Body of pancreas (tissue), 4 donors: Measurements from ENCODE around the gene SKP1. TPM values are rescaled to one million over a fixed set of nuclear protein-coding genes. Genes with fewer than 3 reads are reported as not detected.
"Not testable (repeated sequence)": the region's sequence is repeated elsewhere in the genome, so short reads cannot be mapped to it uniquely, and the experiment has no call there.

ENCODE experiments used
- ATAC-seq: fragments of 150-250 bp; one replicate; pipeline ENCODE4 v1.9.1; 2016
- DNase-seq, 4 donors: peaks; one replicate each; pipeline ENCODE4 v3.0.0-alpha.2; 2019
- H3K27ac ChIP-seq, 4 donors: fragments of 200-600 bp; sonication (generic); 1 replicate in 3 of 4; 2 replicates in 1 of 4; pipeline versions ENCODE4 v1.5.1 to v1.6.1; 2016 to 2019; ENCODE audit warnings: mild to moderate bottlenecking in 1 of 4, mixed read lengths in 1 of 4, moderate library complexity in 1 of 4
- H3K27me3 ChIP-seq, 2 donors: fragments of 200-600 bp; sonication (generic); one replicate each; pipeline ENCODE4 v1.6.0; 2016; ENCODE audit warnings: mild to moderate bottlenecking in 1 of 2
- H3K36me3 ChIP-seq, 2 donors: fragments of 200-600 bp; sonication (generic); replicated peaks in 1 of 2; 2 replicates each; pipeline ENCODE4 v1.5.1; 2016; ENCODE audit warnings: low read depth in 2 of 2; ENCODE audit not compliant: insufficient read depth in 1 of 2
- H3K4me1 ChIP-seq: fragments of 200-600 bp; sonication (generic); one replicate; pipeline ENCODE4 v1.6.0; 2016
- H3K4me3 ChIP-seq, 2 donors: fragments of 200-600 bp; sonication (generic); 1 replicate in 1 of 2; 2 replicates in 1 of 2; pipeline ENCODE4 v1.5.1; 2016 to 2019
- H3K9me3 ChIP-seq, 3 donors: fragments of 200-600 bp; sonication (generic); 1 replicate in 2 of 3; 2 replicates in 1 of 3; pipeline ENCODE4 v1.5.1; 2016
- CTCF ChIP-seq, 7 experiments: fragments of 450-650 bp in 4 of 7; fragments of 200-600 bp in 3 of 7; sonication (generic) in 3 of 7; IDR thresholded peaks; one replicate each; pipeline ENCODE4 v1.5.1; 2016 to 2019; ENCODE audit warnings: antibody characterized with exemption in 7 of 7
- POLR2A ChIP-seq, 3 donors: fragments of 450-650 bp; IDR thresholded peaks; one replicate each; pipeline ENCODE4 v1.6.1; 2016; ENCODE audit warnings: antibody characterized with exemption in 3 of 3, mild to moderate bottlenecking in 2 of 3
- WGBS, 2 donors: methylation state at CpG; one replicate each; pipeline ENCODE4 v1.1.5; 2017; 5-methylcytosine and 5-hydroxymethylcytosine counted together
- intact Hi-C: fragments of 100-400 bp; cut with DNase I; formaldehyde crosslinking; loops from one replicate; pipeline ENCODE4 v1.15.1; 2023
- total RNA-seq, 2 donors: library from RNA; depleted of rRNA; stranded (reverse); fragments of >200 nt; gene quantifications; one replicate each; pipeline ENCODE4 v1.1.0, GENCODE V29; 2016

SKP1 gene
- total RNA-seq, 2 donors from 2014 or later, result 31.6 to 46.8 TPM

GRCh38 chr5:134161513-134162395 lies 15.0 kb downstream of the SKP1 start:
- H3K27ac ChIP-seq, result no peak overlapping the region
- H3K36me3 ChIP-seq, result peaks cover 35 to 36% of the 10 kb centered on the region in 2 donors
- TF ChIP-seq POLR2A (IDR thresholded peaks at IDR 0.05), result no peak
- no peak for TF ChIP-seq CTCF (IDR thresholded peaks at IDR 0.05)
- no peaks in the 10 kb centered on the region for H3K4me1 ChIP-seq
- H3K27me3 ChIP-seq, result no peaks in the 10 kb centered on the region
- WGBS, 2 donors, result 96 to 98% methylated on average over 6 of the region's 6 CpGs
- no peaks in the 10 kb centered on the region for H3K9me3 ChIP-seq
- ATAC-seq, result no peak
- no peak for DNase-seq
- intact Hi-C loops, result no loop called here
- H3K4me3 ChIP-seq, result no peak overlapping the region

- H3K36me3 ChIP-seq, result peaks cover 11 to 14% of the 10 kb centered on the region in 2 donors
- no peak overlapping the region for H3K4me3 ChIP-seq
- intact Hi-C loops, result no loop called here
- peak overlapping the region in 2 of 4 donors; percentile 37 to 51 for H3K27ac ChIP-seq
- no peak for DNase-seq
- H3K4me1 ChIP-seq, result peaks cover 45% of the 10 kb centered on the region
- no peaks in the 10 kb centered on the region for H3K27me3 ChIP-seq
- H3K9me3 ChIP-seq, result no peaks in the 10 kb centered on the region
- no peak for TF ChIP-seq CTCF (IDR thresholded peaks at IDR 0.05)
- TF ChIP-seq POLR2A (IDR thresholded peaks at IDR 0.05), result no peak
- ATAC-seq, result peak; percentile 62
- WGBS, 2 donors, result 73 to 88% methylated on average over 1 of the region's 1 CpG
Observed at GRCh38 chr5:134153657-134154056, 23.1 kb downstream of the SKP1 start.

GRCh38 chr5:134153241-134153640 lies 23.5 kb downstream of the SKP1 start:
- Histone ChIP-seq H3K27me3 (no peaks in the 10 kb centered on the region), H3K4me3 (no peak overlapping the region), H3K4me1 (peaks cover 48% of the 10 kb centered on the region), H3K9me3 (no peaks in the 10 kb centered on the region), H3K36me3 (peaks cover 7 to 9% of the 10 kb centered on the region in 2 donors), H3K27ac (peak overlapping the region in 2 of 4 donors; percentile 37 to 51)
- intact Hi-C loops, result no loop called here
- DNase-seq (no peak), ATAC-seq (no peak)
- 96 to 99% methylated on average over 3 of the region's 3 CpGs for WGBS, 2 donors
- TF ChIP-seq CTCF (IDR thresholded peaks at IDR 0.05) (no peak), POLR2A (IDR thresholded peaks at IDR 0.05) (no peak)

- peak overlapping the region in 1 of 4 donors; percentile 72 for H3K27ac ChIP-seq
- DNase-seq, intact Hi-C loops, H3K36me3 ChIP-seq, ATAC-seq, H3K4me3 ChIP-seq, H3K9me3 ChIP-seq, H3K27me3 ChIP-seq: not testable (repeated sequence)
- WGBS, 2 donors, result 94 to 98% methylated on average over 15 of the region's 15 CpGs
- peaks cover 49% of the 10 kb centered on the region for H3K4me1 ChIP-seq
Observed at GRCh38 chr5:134152173-134152832, 24.4 kb downstream of the SKP1 start.

GRCh38 chr5:134151723-134152122 lies 25.0 kb downstream of the SKP1 start:
- no peak for DNase-seq
- peaks cover 0 to 3% of the 10 kb centered on the region in 2 donors for H3K36me3 ChIP-seq
- TF ChIP-seq CTCF (IDR thresholded peaks at IDR 0.05) (no peak), POLR2A (IDR thresholded peaks at IDR 0.05) (no peak)
- no peaks in the 10 kb centered on the region for H3K9me3 ChIP-seq
- no peak for ATAC-seq
- H3K27ac ChIP-seq, result peak overlapping the region in 1 of 4 donors; percentile 72
- WGBS, 2 donors, result 85 to 90% methylated on average over 3 of the region's 3 CpGs
- intact Hi-C loops, result no loop called here
- no peak overlapping the region for H3K4me3 ChIP-seq
- H3K27me3 ChIP-seq, result no peaks in the 10 kb centered on the region
- H3K4me1 ChIP-seq, result peaks cover 49% of the 10 kb centered on the region
